NCI-H1436 (cell line): Measurements from ENCODE around the gene PIK3CG.
"Not testable (repeated sequence)": the region's sequence is repeated elsewhere in the genome, so short reads cannot be mapped to it uniquely, and the experiment has no call there.

ENCODE experiments used
- DNase-seq: peaks from one replicate; lab custom pipeline; 2025; lab: John Stamatoyannopoulos, UW

Gene PIK3CG

DNA sequence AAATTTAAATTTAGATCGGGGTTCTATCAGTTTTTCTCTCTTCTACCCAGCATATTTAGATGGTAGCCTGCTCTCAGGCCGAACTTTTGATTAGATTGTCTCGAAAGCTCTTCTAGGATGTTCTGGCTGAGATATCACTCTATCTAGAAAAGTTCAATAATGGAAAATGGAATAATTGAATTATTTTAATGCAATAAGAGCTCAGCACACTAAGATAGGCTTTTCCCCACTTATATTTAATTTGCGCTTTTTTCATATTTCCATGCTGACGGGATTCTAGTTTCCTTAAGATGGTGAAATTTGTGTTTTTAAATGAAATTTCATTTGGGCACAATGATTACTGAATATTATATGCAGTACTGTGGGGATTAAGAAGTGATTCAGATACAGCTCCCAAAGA, 73.7 kb downstream of the PIK3CG start:
- no peak for DNase-seq

GRCh38 chr7:106944035-106944665, 79.1 kb downstream of the PIK3CG start:
- DNase-seq, result no peak

DNA sequence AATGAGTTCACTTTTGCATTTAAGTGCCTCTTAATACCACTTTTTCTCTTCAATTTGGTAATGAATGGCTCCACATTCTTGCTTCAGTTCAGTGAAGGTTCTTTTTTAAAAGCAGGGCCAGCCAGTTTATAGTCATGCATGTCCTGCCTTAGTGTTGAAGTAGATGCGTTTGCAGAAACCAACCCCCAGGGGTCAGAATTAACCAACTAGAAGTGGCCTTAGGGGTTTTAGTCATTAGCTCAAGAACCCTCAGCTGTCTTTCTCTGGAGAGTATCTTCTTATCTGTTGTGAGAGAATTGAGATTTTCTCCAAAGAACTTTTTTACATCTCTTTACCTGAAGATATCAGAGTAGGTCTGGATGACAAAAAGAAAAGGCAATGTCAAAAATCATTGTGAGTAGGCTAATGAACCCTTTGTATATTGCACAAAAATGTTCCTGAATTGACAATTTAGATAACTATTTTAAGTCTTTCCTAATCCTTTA, 82.2 kb downstream of the PIK3CG start:
- peak; percentile 75 for DNase-seq

DNA sequence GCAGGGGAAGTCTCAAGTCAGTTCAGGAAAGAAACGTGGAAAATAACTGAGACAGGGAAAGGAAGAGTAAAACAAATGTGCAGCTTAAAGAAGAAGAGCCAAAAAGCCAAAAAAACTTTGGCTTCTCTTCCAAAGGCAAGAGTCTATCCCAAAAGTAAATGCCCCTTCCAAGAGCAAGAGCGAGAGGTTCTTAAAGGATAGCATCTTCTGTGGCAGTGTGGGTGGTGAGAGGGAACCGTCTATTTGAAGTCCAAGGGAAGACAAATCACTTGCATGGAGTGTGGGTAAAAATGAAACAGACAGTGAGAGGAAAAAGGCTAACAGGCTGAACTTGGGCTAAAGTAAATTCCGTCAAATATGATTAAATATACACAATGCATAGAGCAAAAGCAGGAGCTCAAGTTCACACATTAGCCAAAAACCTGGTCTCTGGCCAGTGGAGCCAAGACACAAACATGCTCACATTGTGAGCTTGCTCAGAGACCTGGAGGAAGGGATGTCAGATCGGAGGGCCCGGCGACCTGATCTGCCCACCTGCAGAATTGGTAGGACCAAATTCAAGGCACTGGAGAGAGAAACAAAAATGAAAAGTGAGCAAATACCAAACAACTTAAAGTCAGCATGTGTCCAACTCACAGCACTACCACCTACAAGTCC, 87.0 kb downstream of the PIK3CG start:
- no peak for DNase-seq

DNA sequence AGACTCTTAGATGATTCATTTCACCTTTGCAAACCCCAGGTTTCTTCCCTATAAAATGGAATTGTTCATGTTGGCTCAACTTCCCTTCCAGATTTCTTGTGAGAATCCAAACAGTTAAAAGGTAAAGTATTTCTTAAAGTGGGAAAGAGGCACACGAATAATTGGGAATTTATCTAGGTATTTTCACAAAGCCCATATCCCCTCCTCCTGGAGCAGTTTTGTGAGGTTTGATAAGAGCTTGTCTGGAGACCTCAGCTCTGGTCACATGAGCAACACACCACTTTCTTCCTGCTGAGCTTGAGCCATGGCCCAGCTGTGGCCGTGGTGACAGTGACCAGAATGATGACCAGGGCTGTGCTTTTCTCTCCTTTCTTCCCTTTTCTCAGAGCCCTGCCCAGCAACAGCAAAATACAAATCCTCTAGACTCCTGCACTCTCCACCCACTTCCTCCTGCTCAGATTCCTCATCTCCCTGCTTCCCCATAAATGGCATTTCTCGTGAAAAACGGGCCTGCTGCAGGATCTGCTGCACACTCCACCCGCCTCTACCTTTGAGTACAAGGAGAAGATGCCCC, 87.7 kb downstream of the PIK3CG start:
- no peak for DNase-seq

DNA sequence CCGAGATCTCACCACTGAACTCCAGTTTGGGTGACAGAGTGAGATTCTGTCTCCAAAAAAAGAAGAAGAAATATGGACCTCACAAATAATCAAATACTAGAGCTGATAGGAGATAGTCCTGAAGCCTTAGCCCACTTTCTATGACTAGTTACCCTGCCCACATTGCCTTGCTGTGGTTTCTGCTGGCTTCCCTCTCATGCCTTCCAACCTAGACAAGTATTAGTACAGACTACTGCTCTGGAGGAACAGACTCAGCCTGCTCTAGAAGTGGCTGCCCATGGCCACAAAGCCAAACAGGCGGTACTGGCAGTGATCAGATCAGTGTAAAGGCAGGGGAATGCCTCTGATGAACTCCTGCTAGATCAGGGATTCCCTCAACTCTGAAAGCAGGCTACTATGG, 89.8 kb downstream of the PIK3CG start:
- no peak for DNase-seq

GRCh38 chr7:106955857-106956256, 90.8 kb downstream of the PIK3CG start:
- not testable (repeated sequence) for DNase-seq
